Measurements from ENCODE around the gene NOCT. TPM values are rescaled to one million over a fixed set of nuclear protein-coding genes. Genes with fewer than 3 reads are reported as not detected.

NOCT gene
- total and polyA plus RNA-seq, 7 donors, result 1.8 to 10.9 (median 2.9) TPM

DNA sequence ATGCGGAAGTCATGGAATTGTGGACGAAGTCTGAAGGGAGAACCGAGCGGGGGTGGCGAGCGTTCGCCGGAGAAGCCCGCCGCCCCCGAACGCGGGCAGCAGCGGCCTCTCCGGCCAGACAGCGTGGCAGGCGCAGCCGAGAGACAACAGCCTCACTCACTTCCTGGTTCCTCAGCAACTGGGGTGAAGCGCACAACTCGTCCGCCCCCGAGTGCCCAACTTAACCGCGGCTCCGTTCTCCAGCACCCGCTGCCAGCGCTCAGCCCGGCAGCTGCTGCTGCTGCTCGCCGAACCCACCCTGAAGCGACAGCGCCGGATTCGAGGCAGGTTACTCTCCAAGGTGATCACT lies 68.0 kb downstream of the NOCT start:
- DNase-seq, result peak; percentile 80
- Histone ChIP-seq H3K4me1 (peaks cover 0 to 49% (median 40%) of the 10 kb centered on the region in 4 donors), H3K4me3 (peak overlapping the region; percentile 70 to 92 (median 79)), H3K36me3 (no peaks in the 10 kb centered on the region), H3K27ac (peak overlapping the region; percentile 92 to 97 (median 94)), H3K27me3 (no peaks in the 10 kb centered on the region), H3K9me3 (no peaks in the 10 kb centered on the region)
- TF ChIP-seq EP300 (IDR thresholded peaks at IDR 0.05) (no peak), POLR2AphosphoS5 (IDR thresholded peaks at IDR 0.05) (peak in 1 of 4 donors; percentile 31)
- 0 to 1% methylated on average over 34 of the region's 34 CpGs for WGBS, 2 donors
- intact Hi-C loops (cut with DNase I), result loop anchor here (2.0 to 5.0 kb wide), 2 partner anchors 41 to 93 kb away; partner anchors contain the start of gene ELF2

DNA sequence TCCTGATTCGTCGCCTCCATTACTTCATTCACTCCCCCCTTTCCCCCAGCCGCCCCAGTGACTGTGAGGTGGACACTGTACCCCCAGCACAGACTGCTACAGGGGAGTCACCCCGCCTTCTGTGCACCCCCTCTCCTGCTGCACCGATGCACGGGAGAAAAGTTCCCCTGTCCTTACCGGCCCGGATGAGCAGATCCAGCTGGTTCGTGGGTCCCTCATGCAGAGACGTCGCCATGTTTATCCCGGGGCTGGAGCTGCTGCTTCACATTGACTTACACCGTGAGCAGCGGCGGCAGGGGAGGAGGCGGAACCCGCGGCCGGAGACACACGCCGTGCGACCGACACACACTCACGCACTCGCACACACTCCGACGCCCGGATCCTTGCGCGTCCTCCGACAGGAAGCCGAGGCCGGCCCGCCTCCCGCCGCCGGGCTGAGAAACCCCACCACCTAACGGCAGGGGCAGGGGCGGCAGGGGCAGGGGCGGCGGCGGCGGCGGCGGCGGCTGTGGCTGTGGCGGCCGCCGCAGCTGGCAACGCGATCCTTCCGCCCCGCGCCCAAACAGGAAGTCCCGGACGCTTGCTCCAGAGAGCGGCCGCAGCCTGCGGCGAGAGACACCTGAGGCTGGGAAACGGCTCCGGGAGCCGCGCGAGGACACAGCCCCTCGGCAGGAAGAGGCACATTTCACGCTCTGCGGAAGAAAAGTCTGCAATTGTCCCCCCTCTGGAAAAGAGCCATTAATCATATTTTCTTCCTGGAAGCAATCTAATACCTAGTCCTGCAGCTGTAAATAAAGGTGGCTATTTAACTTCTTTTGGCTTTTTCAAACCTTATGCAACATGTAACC lies 68.6 kb downstream of the NOCT start:
- intact Hi-C loops (cut with DNase I), result loop anchor here (2.0 to 5.0 kb wide), 3 partner anchors 42 to 217 kb away; partner anchors contain the start of genes ELF2 and NAA15
- H3K36me3 ChIP-seq, result no peaks in the 10 kb centered on the region
- 0 to 1% methylated on average over 68 of the region's 68 CpGs for WGBS, 2 donors
- H3K27ac ChIP-seq, result peak overlapping the region; percentile 92 to 97 (median 94)
- TF ChIP-seq EP300 (IDR thresholded peaks at IDR 0.05) (no peak), POLR2AphosphoS5 (IDR thresholded peaks at IDR 0.05) (peak; percentile 52 to 86 (median 80)), CTCF (IDR thresholded peaks at IDR 0.05) (peak in 1 of 4 experiments; percentile 27), POLR2A (IDR thresholded peaks at IDR 0.05) (peak; percentile 43 to 57)
- no peaks in the 10 kb centered on the region for H3K27me3 ChIP-seq
- no peaks in the 10 kb centered on the region for H3K9me3 ChIP-seq
- DNase-seq, result peak; percentile 94
- H3K4me1 ChIP-seq, result peaks cover 0 to 43% (median 37%) of the 10 kb centered on the region in 4 donors
- H3K4me3 ChIP-seq, result peak overlapping the region; percentile 70 to 92 (median 79)

GRCh38 chr4:139084804-139085093 lies 69.2 kb downstream of the NOCT start:
- WGBS, 2 donors, result 1% methylated on average over 2 of the region's 2 CpGs
- DNase-seq, result no peak
- intact Hi-C loops (cut with DNase I), result loop anchor here (2.0 to 5.0 kb wide), 2 partner anchors 42 to 216 kb away; partner anchors contain the start of gene NAA15

GRCh38 chr4:139085141-139085540 lies 69.6 kb downstream of the NOCT start:
- Histone ChIP-seq H3K4me1 (peaks cover 0 to 34% (median 31%) of the 10 kb centered on the region in 4 donors), H3K27ac (peak overlapping the region; percentile 92 to 97 (median 94)), H3K27me3 (no peaks in the 10 kb centered on the region), H3K4me3 (peak overlapping the region in 3 of 4 donors; percentile 75 to 92 (median 83)), H3K9me3 (no peaks in the 10 kb centered on the region), H3K36me3 (no peaks in the 10 kb centered on the region)
- no peak for DNase-seq
- no peak for TF ChIP-seq EP300 (IDR thresholded peaks at IDR 0.05)
- no peak for TF ChIP-seq POLR2AphosphoS5 (IDR thresholded peaks at IDR 0.05)
- TF ChIP-seq CTCF (IDR thresholded peaks at IDR 0.05), result no peak
- no peak for TF ChIP-seq POLR2A (IDR thresholded peaks at IDR 0.05)
- intact Hi-C loops (cut with DNase I), result loop anchor here (2.0 kb wide), 1 partner anchor 216 kb away; the partner anchor contains the start of gene NAA15
- 21 to 49% methylated on average over 5 of the region's 5 CpGs for WGBS, 2 donors

More at GRCh38 chr4:139084804-139085093, 69.2 kb downstream of the NOCT start:
- no peak for TF ChIP-seq EP300 (IDR thresholded peaks at IDR 0.05)
- TF ChIP-seq POLR2AphosphoS5 (IDR thresholded peaks at IDR 0.05), result no peak
- no peak for TF ChIP-seq POLR2A (IDR thresholded peaks at IDR 0.05)
- TF ChIP-seq CTCF (IDR thresholded peaks at IDR 0.05), result no peak
- H3K4me3 ChIP-seq, result peak overlapping the region; percentile 70 to 92 (median 79)
- H3K27me3 ChIP-seq, result no peaks in the 10 kb centered on the region
- H3K36me3 ChIP-seq, result no peaks in the 10 kb centered on the region
- H3K4me1 ChIP-seq, result peaks cover 0 to 38% (median 34%) of the 10 kb centered on the region in 4 donors
- H3K27ac ChIP-seq, result peak overlapping the region; percentile 92 to 97 (median 94)
- H3K9me3 ChIP-seq, result no peaks in the 10 kb centered on the region

DNA sequence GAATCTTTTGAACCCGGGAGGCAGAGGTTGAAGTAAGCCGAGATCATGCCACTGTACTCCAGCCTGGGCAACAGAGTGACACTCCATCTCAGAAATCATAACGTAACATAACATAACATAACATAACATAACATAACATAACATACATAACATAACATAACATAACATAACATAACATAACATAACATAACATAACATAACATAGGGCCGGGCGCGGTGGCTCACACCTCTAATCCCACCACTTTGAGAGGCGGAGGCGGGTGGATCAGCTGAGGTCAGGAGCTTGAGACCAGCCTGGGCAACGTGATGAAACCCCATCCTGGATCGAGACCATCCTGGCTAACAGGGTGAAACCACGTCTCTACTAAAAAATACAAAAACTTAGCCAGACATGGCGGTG lies 76.7 kb downstream of the NOCT start:
- no peak overlapping the region for H3K27ac ChIP-seq
- H3K9me3 ChIP-seq, result no peaks in the 10 kb centered on the region
- no peak overlapping the region for H3K4me3 ChIP-seq
- no peak for TF ChIP-seq POLR2A (IDR thresholded peaks at IDR 0.05)
- no peak for TF ChIP-seq POLR2AphosphoS5 (IDR thresholded peaks at IDR 0.05)
- TF ChIP-seq EP300 (IDR thresholded peaks at IDR 0.05), result no peak
- TF ChIP-seq CTCF (IDR thresholded peaks at IDR 0.05), result no peak
- WGBS, 2 donors, result 80 to 86% methylated on average over 12 of the region's 12 CpGs
- intact Hi-C loops (cut with DNase I), result no loop called here
- H3K4me1 ChIP-seq, result no peaks in the 10 kb centered on the region
- no peak for DNase-seq
- peaks cover 0 to 4% (median 0%) of the 10 kb centered on the region in 4 donors for H3K36me3 ChIP-seq
- H3K27me3 ChIP-seq, result no peaks in the 10 kb centered on the region
